Pancreas (tissue), 10 donors: ENCODE measurements around the gene EML1. TPM values are rescaled to one million over a fixed set of nuclear protein-coding genes. Genes with fewer than 3 reads are reported as not detected.

Source experiments
- ATAC-seq, 4 donors: fragments of 200-7000 bp; cut with Tn5 transposase; one replicate each; pipeline versions ENCODE4 v1.8.0 to v1.9.1; 2020; ENCODE audit warnings: mild to moderate bottlenecking in 4 of 4, moderate library complexity in 4 of 4
- DNase-seq, 6 donors: peaks; one replicate each; pipeline ENCODE4 v3.0.0-alpha.2; 2020
- FAIRE-seq: peaks from 2 replicates; lab custom pipeline; 2012; peaks lifted over from hg19 to GRCh38; lab: Jason Lieb, UNC
- H3K27ac ChIP-seq, 4 donors: fragments of 200-600 bp; sonication (generic); 1 replicate in 3 of 4; 2 replicates in 1 of 4; pipeline versions ENCODE4 v1.5.0 to v1.8.0; 2020
- H3K27me3 ChIP-seq, 4 donors: fragments of 200-600 bp; one replicate each; pipeline ENCODE4 v1.8.0; 2021
- H3K36me3 ChIP-seq, 3 donors: fragments of 200-600 bp; sonication (generic) in 1 of 3; one replicate each; pipeline versions ENCODE4 v1.5.0 to v1.8.0; 2020 to 2021
- H3K4me1 ChIP-seq, 3 donors: fragments of 200-600 bp; one replicate each; pipeline ENCODE4 v1.8.0; 2021
- H3K4me3 ChIP-seq, 4 donors: fragments of 200-600 bp; sonication (generic) in 2 of 4; one replicate each; pipeline versions ENCODE4 v1.5.0 to v1.8.0; 2020 to 2021
- H3K9me3 ChIP-seq, 4 donors: fragments of 200-600 bp; one replicate each; pipeline ENCODE4 v1.8.0; 2021
- CTCF ChIP-seq, 4 donors: fragments of 200-600 bp; sonication (generic) in 3 of 4; IDR thresholded peaks; one replicate each; pipeline versions ENCODE4 v1.5.0 to v1.8.0; 2021; ENCODE audit warnings: antibody characterized with exemption in 4 of 4
- WGBS, 2 donors: extraction: QIAGEN DNeasy Blood & Tissue Kit; methylation state at CpG; one replicate each; pipeline ENCODE4 v1.1.7; 2013; 5-methylcytosine and 5-hydroxymethylcytosine counted together
- intact Hi-C, 3 donors: fragments of 100-400 bp; cut with DNase I; formaldehyde crosslinking; loops; one replicate each; pipeline versions ENCODE4 v1.11.1 to v1.14.2; 2022
- polyA plus RNA-seq, 2 donors: library from polyadenylated mRNA; stranded (reverse); fragments of 200-250 nt; gene quantifications; one replicate each; pipeline ENCODE4 v1.2.3, GENCODE V29; 2013
- total RNA-seq, 6 donors: library from RNA; stranded (reverse); fragmentation: NEBNext Ultra II Directional in 4 of 6; extraction: Animal tissue kit (Norgen Biotek cat#: 25700) in 4 of 6; gene quantifications; one replicate each; pipeline versions ENCODE4 v1.2.1 to v1.2.4, GENCODE V29; 2021 to 2023
- donor health status: healthy with polysubstance abuse.
- donor health status: DM: no; HTN: no; CAD: no; lungs with moderate emphysema.
- donor health status: DM: no; HTN: no; CAD: no.
- donor health status: control.
- donor health status: control.
- donor health status: Bipolar disorder and iron deficiency.
- donor health status: DM: yes; HTN: yes; CAD: no.
- donor health status: DM: no; HTN: no; CAD: no.
- donor health status: DM: no; HTN: no; CAD: no.
- donor health status: DM: yes; HTN: yes; CAD: no.

EML1 gene
- total and polyA plus RNA-seq, 8 donors, result 3.8 to 13.4 (median 9.7) TPM

GRCh38 chr14:99990268-99991170, 197.3 kb downstream of the EML1 start:
- FAIRE-seq (no peak), DNase-seq (no peak), ATAC-seq (no peak)
- no peak for TF ChIP-seq CTCF (IDR thresholded peaks at IDR 0.05)
- Histone ChIP-seq H3K27me3 (no peaks in the 10 kb centered on the region), H3K27ac (no peak overlapping the region), H3K4me1 (peaks cover 0 to 2% (median 0%) of the 10 kb centered on the region in 3 donors), H3K9me3 (no peaks in the 10 kb centered on the region), H3K36me3 (no peaks in the 10 kb centered on the region), H3K4me3 (no peak overlapping the region)
- 86 to 89% methylated on average over 7 of the region's 7 CpGs for WGBS, 2 donors
- intact Hi-C loops, result no loop called here

DNA sequence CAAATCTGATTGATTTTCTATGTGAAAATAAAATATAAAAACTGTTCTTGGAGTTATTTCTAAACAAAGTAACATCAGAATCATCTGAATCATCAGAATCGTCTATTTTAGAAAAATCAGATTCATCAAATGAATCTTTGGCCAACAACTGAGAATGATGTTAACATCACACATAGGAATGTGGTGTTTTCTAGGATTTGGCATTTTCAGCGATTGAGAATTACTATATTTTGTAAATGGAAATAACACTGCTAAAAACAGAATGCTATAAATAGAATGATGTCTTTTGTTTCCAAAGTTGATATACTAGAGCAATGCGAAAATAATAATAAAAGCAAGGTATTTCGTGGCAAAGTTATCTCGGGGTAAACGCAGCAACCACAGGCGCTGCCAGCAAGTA, 198.1 kb downstream of the EML1 start:
- Histone ChIP-seq H3K27ac (no peak overlapping the region), H3K4me3 (no peak overlapping the region), H3K36me3 (no peaks in the 10 kb centered on the region), H3K27me3 (no peaks in the 10 kb centered on the region), H3K9me3 (no peaks in the 10 kb centered on the region), H3K4me1 (peaks cover 0 to 3% (median 0%) of the 10 kb centered on the region in 3 donors)
- no peak for ATAC-seq
- intact Hi-C loops, result no loop called here
- FAIRE-seq, result no peak
- 78 to 88% methylated on average over 7 of the region's 7 CpGs for WGBS, 2 donors
- DNase-seq, result no peak
- no peak for TF ChIP-seq CTCF (IDR thresholded peaks at IDR 0.05)

Other genes starting within 250 kb of the EML1 start
- gene CCDC85C, start 189.2 kb upstream of the EML1 start, total RNA-seq, result 10 to 100 TPM; 14.4 to 22.2 (median 17.6) TPM
- gene CCDC85C, start 189.2 kb upstream of the EML1 start, polyA plus RNA-seq, result 10 to 100 TPM in 1 of 2 donors, 1 to 10 TPM in 1; 9.5 to 19.5 TPM
- 1 to 10 TPM in 1 of 6 donors, under 1 TPM in 5; 0.13 to 1.2 (median 0.29) TPM for gene HHIPL1, start 148.3 kb upstream of the EML1 start, total RNA-seq
- under 1 TPM; 0.09 to 0.23 TPM for gene HHIPL1, start 148.3 kb upstream of the EML1 start, polyA plus RNA-seq
- 1 to 10 TPM; 1.0 to 2.1 (median 1.7) TPM for gene CYP46A1, start 109.1 kb upstream of the EML1 start, total RNA-seq
- gene CYP46A1, start 109.1 kb upstream of the EML1 start, polyA plus RNA-seq, result 1 to 10 TPM; 3.5 to 5.2 TPM